Nephron (organoid): ENCODE data around the gene TOGARAM1.

Experiments
- H3K27ac Mint-ChIP-seq, 3 experiments: 2 replicates each; pipeline ENCODE4 v1.8.0; 2020; ENCODE audit warnings: mixed read lengths in 3 of 3, mild to moderate bottlenecking in 2 of 3, moderate library complexity in 1 of 3
- H3K27me3 Mint-ChIP-seq: 2 replicates; pipeline ENCODE4 v1.8.0; 2021; ENCODE audit warnings: low read depth, mild to moderate bottlenecking, moderate library complexity, mixed read lengths
- H3K36me3 Mint-ChIP-seq: 2 replicates; pipeline ENCODE4 v1.8.0; 2020; ENCODE audit warnings: low read depth, mixed read lengths
- H3K4me1 Mint-ChIP-seq: 2 replicates; pipeline ENCODE4 v1.8.0; 2020; ENCODE audit warnings: mixed read lengths
- H3K4me3 Mint-ChIP-seq, 3 experiments: 2 replicates each; pipeline ENCODE4 v1.8.0; 2020; ENCODE audit warnings: mild to moderate bottlenecking in 3 of 3, mixed read lengths in 3 of 3, moderate library complexity in 2 of 3
- H3K9me3 Mint-ChIP-seq: 2 replicates; pipeline ENCODE4 v1.8.0; 2020; ENCODE audit warnings: mixed read lengths
- TF ChIP-seq, protein P1 (sequence below), 3 experiments: fragments of 200-600 bp; sonication (generic); IDR thresholded peaks; one replicate each; pipeline ENCODE4 v1.5.0; 2021; ENCODE audit warnings: antibody characterized with exemption in 3 of 3; ENCODE audit not compliant: unreplicated experiment in 3 of 3

The TOGARAM1 gene

DNA sequence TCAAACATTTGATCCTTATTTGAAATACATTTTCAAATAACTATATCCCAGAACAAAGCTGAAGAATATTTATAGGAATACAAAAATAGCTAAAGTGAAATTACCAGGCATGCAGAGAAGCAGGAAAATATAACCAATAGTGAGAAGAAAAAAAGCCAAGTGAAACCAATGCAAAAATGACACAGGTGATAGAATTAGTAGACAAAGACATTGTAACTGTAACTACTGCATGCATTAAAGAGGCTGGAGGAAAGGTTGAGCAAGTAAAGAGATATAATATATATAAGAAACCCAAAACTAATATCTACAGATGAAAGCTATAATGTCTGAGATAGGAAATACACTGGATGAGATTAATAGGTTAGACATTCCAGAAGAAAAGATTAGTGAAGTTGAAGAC lies 72.7 kb downstream of the TOGARAM1 start:
- H3K4me1 Mint-ChIP-seq, result no peaks in the 10 kb centered on the region
- no peaks in the 10 kb centered on the region for H3K27me3 Mint-ChIP-seq
- TF ChIP-seq, protein P1, sequence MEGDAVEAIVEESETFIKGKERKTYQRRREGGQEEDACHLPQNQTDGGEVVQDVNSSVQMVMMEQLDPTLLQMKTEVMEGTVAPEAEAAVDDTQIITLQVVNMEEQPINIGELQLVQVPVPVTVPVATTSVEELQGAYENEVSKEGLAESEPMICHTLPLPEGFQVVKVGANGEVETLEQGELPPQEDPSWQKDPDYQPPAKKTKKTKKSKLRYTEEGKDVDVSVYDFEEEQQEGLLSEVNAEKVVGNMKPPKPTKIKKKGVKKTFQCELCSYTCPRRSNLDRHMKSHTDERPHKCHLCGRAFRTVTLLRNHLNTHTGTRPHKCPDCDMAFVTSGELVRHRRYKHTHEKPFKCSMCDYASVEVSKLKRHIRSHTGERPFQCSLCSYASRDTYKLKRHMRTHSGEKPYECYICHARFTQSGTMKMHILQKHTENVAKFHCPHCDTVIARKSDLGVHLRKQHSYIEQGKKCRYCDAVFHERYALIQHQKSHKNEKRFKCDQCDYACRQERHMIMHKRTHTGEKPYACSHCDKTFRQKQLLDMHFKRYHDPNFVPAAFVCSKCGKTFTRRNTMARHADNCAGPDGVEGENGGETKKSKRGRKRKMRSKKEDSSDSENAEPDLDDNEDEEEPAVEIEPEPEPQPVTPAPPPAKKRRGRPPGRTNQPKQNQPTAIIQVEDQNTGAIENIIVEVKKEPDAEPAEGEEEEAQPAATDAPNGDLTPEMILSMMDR (IDR thresholded peaks at IDR 0.05; ENCODE audit: unreplicated experiment in 3 of 3), result no peak
- H3K4me3 Mint-ChIP-seq, result no peak overlapping the region
- H3K36me3 Mint-ChIP-seq, result peaks cover 71% of the 10 kb centered on the region
- no peak overlapping the region for H3K27ac Mint-ChIP-seq
- peaks cover 4% of the 10 kb centered on the region for H3K9me3 Mint-ChIP-seq

DNA sequence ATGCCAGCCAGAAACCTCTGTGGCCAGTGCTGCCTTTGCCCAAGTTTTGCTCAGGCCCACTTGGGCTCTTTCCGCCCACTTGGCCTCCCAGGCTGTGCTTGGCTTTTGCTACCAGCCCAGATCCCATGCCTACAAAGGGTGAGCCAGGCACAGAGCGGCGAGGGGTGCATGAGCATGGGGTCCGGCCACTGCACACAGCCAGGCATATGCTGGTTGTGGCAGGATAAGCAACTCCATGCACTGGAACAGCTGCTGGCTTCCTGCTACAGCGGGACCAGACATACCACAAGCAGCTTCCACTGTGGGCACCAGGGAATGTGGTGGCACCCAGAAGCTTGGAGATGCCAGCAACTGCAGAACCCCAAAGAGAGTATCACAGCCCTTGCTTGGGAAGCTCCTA lies 76.3 kb downstream of the TOGARAM1 start:
- Mint-ChIP-seq H3K27me3 (no peaks in the 10 kb centered on the region), H3K4me3 (no peak overlapping the region), H3K27ac (no peak overlapping the region), H3K9me3 (peaks cover 4% of the 10 kb centered on the region), H3K4me1 (no peaks in the 10 kb centered on the region), H3K36me3 (peaks cover 77% of the 10 kb centered on the region)
- TF ChIP-seq, protein P1 (IDR thresholded peaks at IDR 0.05; ENCODE audit: unreplicated experiment in 3 of 3), result no peak

DNA sequence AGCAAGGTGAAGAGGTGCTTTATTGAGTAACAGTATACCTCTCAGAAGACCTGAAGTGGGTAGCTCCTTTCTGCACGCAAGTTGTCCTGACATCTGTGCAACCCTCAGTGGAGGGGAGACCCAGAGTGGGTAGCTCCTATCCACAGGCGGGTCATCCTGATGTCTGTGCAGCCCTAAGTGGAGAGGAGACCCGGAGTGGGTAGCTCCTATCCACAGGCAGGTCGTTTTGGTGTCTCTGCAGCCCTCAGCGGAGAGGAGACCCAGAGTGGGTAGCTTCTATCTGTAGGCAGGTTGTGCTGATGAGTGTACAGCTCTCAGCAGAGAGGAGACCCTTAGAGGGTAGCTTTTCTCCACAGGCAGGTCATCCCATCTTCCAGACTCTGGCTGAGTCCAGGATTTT lies 76.9 kb downstream of the TOGARAM1 start:
- H3K9me3 Mint-ChIP-seq, result peaks cover 4% of the 10 kb centered on the region

DNA sequence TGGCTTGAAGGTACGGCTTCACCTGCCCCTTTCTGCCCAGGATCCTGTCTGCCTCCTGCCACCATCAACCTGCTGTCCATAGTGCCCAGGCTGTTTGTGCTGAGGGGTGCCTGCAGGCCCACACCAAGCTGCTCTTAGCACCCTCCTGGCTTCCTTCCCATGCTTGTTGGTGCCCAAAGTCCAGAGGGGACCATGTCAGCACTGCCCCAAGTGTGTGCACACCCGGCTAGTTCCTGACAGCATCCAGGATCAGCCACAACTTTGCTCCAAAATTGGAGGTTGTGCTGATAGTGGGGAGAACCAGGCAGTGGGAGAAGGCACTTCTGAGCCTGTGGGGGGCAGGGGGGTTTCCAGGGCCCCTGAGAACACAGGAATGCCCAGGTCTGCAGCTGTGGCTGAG lies 77.4 kb downstream of the TOGARAM1 start:
- no peaks in the 10 kb centered on the region for H3K4me1 Mint-ChIP-seq
- H3K27me3 Mint-ChIP-seq, result no peaks in the 10 kb centered on the region
- TF ChIP-seq, protein P1 (IDR thresholded peaks at IDR 0.05; ENCODE audit: unreplicated experiment in 3 of 3), result no peak
- no peak overlapping the region for H3K4me3 Mint-ChIP-seq
- peaks cover 4% of the 10 kb centered on the region for H3K9me3 Mint-ChIP-seq
- peaks cover 69% of the 10 kb centered on the region for H3K36me3 Mint-ChIP-seq
- H3K27ac Mint-ChIP-seq, result no peak overlapping the region

More for the DNA sequence above, 76.9 kb downstream of the TOGARAM1 start:
- no peaks in the 10 kb centered on the region for H3K4me1 Mint-ChIP-seq
- no peaks in the 10 kb centered on the region for H3K27me3 Mint-ChIP-seq
- TF ChIP-seq, protein P1 (IDR thresholded peaks at IDR 0.05; ENCODE audit: unreplicated experiment in 3 of 3), result no peak
- H3K27ac Mint-ChIP-seq, result no peak overlapping the region
- no peak overlapping the region for H3K4me3 Mint-ChIP-seq
- peaks cover 74% of the 10 kb centered on the region for H3K36me3 Mint-ChIP-seq

DNA sequence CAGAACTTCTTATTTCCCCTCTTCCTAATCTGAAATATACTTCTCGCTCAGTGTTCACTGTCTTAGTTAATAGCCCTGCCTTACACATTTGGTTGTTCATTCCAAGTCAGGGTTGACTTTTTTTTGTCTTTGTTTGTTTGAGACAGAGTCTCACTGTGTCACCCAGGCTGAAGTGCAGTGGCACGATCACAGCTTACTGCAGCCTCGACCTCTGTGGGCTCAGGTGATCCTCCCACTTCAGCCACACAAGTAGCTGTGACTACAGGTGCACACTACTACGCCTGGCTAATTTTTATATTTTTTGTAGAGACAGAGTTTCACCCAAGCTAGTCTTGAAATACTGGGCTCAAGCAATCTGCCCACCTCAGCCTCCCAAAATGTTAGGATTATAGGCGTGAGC lies 79.7 kb downstream of the TOGARAM1 start:
- Mint-ChIP-seq H3K4me1 (no peaks in the 10 kb centered on the region), H3K36me3 (peaks cover 70% of the 10 kb centered on the region), H3K27ac (no peak overlapping the region), H3K4me3 (no peak overlapping the region), H3K9me3 (peaks cover 2% of the 10 kb centered on the region), H3K27me3 (no peaks in the 10 kb centered on the region)
- TF ChIP-seq, protein P1 (IDR thresholded peaks at IDR 0.05; ENCODE audit: unreplicated experiment in 3 of 3), result no peak

DNA sequence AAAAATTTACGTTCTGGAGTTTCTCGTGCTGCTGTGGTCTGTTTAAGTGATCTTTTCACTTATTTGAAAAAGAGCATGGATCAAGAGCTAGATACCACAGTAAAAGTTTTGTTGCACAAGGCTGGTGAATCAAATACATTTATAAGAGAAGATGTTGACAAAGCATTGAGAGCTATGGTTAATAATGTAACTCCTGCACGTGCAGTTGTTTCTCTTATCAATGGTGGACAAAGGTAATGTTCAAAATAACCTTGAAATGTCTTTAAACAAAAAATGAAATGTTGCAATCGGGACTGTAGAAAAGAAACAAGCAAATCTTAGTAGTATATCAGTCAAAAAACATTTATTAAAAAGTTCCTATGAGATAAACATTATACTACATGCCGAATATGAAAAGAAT lies 82.6 kb downstream of the TOGARAM1 start:
- Mint-ChIP-seq H3K36me3 (peaks cover 52% of the 10 kb centered on the region), H3K27me3 (no peaks in the 10 kb centered on the region), H3K4me1 (no peaks in the 10 kb centered on the region), H3K9me3 (no peaks in the 10 kb centered on the region), H3K4me3 (no peak overlapping the region), H3K27ac (no peak overlapping the region)
- TF ChIP-seq, protein P1 (IDR thresholded peaks at IDR 0.05; ENCODE audit: unreplicated experiment in 3 of 3), result no peak
